ENCODE measurements around the gene PPWD1. TPM values are rescaled to one million over a fixed set of nuclear protein-coding genes. Genes with fewer than 3 reads are reported as not detected.

Gene PPWD1
- total RNA-seq, result 29.3 and 31.2 TPM in 2 replicates

GRCh38 chr5:65562731-65563701, at the start of gene PPWD1, which contains the start of gene CENPK:
PPWD1 (plus strand) TSS chr5:65563296; CDS start chr5:65563311, 15 bp downstream.
CENPK (minus strand) TSS chr5:65563168; CDS start chr5:65554907, 8,261 bp downstream.

DNA sequence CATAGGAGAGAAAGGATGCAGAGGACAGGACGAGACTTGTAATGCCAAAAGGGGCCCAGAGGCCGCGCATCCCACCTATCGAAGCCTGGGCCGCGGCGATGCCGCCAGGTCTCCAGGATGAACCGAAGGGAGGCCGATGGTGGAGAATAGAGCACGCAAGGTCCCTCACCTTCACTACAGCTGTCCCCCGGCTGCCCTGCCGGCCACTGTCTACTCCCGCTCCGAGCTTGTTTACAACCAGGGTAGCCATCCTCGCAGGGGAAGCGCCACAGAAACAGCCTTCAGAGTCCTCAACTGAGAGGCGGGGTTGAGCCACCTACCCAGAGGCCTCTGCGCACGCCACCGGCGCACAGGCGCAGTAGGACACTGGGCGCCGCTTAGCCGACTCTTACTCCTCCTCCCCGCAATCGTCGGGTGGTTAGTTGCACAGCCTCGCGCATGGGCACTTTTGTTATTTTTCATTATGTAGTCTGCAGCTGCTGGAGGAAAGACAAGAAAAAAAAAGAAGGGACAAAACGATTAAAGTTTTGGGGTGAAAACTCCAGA, 61.0 kb downstream of the PPWD1 start, which contains the start of gene TRIM23:
TRIM23 (minus strand) TSS at position 309 of the 546 bp plus-strand sequence; CDS start at position 250, 59 bp downstream.

GRCh38 chr5:65624571-65625555, 61.8 kb downstream of the PPWD1 start, which contains the start of the genes SHLD3 and TRAPPC13:
SHLD3 (plus strand) TSS chr5:65625027; CDS start chr5:65629588, 4,561 bp downstream.
TRAPPC13 (plus strand) TSS chr5:65625027; CDS start chr5:65625061, 34 bp downstream.

Small RNA genes lying within 50 kb of the gene (small RNA-seq; reads per million reads assigned to genes)
- gene RNU6-540P, result not detected

Other genes starting within 250 kb of the PPWD1 start
- 43.7 and 68.6 TPM in 2 replicates for gene ADAMTS6, start 81.4 kb upstream of the PPWD1 start, total RNA-seq
- 20.9 and 36.9 TPM in 2 replicates for gene CENPK, start 128 bp upstream of the PPWD1 start, total RNA-seq
- 20.6 and 22.7 TPM in 2 replicates for gene TRIM23, start 61.0 kb downstream of the PPWD1 start, total RNA-seq
- gene SHLD3, start 61.7 kb downstream of the PPWD1 start, total RNA-seq, result 2.3 and 2.9 TPM in 2 replicates
- gene TRAPPC13, start 61.7 kb downstream of the PPWD1 start, total RNA-seq, result 16.4 and 17.3 TPM in 2 replicates
- gene SGTB, start 158.8 kb downstream of the PPWD1 start, total RNA-seq, result 10.4 and 11.0 TPM in 2 replicates
- gene NLN, start 158.9 kb downstream of the PPWD1 start, total RNA-seq, result 34.9 and 49.9 TPM in 2 replicates